ENCODE data around the gene PCGF1. TPM values are rescaled to one million over a fixed set of nuclear protein-coding genes. Genes with fewer than 3 reads are reported as not detected.

The PCGF1 gene
- total and polyA plus RNA-seq, 8 donors: 20.4 to 33.6 (median 24.1) TPM

DNA sequence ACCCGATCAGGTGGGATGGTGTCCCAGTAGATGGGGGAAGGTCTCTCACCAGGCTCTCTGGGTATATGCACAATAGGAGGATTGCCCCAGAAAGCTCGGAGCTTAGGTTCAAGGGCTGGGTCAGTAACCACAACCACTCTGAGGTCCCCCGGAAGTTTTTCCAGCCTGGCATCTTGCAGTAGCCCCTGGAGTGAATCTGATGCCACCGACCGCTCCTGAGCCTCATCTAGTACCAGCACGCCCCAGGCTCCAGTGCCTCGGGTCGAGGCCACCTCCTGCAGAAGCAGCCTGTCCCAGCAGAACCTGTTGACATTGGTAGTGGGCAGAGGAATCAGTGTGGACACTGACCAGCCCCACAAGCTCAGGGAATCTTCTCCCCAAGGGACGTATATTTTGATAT is 16.5 kb upstream of the PCGF1 start:
- H3K4me3 ChIP-seq: no peak overlapping the region
- no peak overlapping the region for H3K27ac ChIP-seq
- H3K27me3 ChIP-seq: peaks cover 8 to 25% of the 10 kb centered on the region in 2 donors
- no peaks in the 10 kb centered on the region for H3K9me3 ChIP-seq
- TF ChIP-seq, protein P1, sequence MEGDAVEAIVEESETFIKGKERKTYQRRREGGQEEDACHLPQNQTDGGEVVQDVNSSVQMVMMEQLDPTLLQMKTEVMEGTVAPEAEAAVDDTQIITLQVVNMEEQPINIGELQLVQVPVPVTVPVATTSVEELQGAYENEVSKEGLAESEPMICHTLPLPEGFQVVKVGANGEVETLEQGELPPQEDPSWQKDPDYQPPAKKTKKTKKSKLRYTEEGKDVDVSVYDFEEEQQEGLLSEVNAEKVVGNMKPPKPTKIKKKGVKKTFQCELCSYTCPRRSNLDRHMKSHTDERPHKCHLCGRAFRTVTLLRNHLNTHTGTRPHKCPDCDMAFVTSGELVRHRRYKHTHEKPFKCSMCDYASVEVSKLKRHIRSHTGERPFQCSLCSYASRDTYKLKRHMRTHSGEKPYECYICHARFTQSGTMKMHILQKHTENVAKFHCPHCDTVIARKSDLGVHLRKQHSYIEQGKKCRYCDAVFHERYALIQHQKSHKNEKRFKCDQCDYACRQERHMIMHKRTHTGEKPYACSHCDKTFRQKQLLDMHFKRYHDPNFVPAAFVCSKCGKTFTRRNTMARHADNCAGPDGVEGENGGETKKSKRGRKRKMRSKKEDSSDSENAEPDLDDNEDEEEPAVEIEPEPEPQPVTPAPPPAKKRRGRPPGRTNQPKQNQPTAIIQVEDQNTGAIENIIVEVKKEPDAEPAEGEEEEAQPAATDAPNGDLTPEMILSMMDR (IDR thresholded peaks at IDR 0.05): no peak
- H3K36me3 ChIP-seq: peaks cover 0 to 25% of the 10 kb centered on the region in 2 donors
- peaks cover 8 to 15% of the 10 kb centered on the region in 2 donors for H3K4me1 ChIP-seq
- intact Hi-C loops (cut with DNase I): no loop called here
- DNase-seq (no peak), ATAC-seq (no peak)

- peaks cover 0 to 23% of the 10 kb centered on the region in 2 donors for H3K36me3 ChIP-seq
- intact Hi-C loops (cut with DNase I): no loop called here
- ATAC-seq (no peak), DNase-seq (no peak)
- H3K4me1 ChIP-seq: no peaks in the 10 kb centered on the region
- H3K27ac ChIP-seq: no peak overlapping the region
- peaks cover 23 to 40% of the 10 kb centered on the region in 2 donors for H3K27me3 ChIP-seq
- H3K9me3 ChIP-seq: no peaks in the 10 kb centered on the region
- TF ChIP-seq, protein P1 (IDR thresholded peaks at IDR 0.05): no peak
- H3K4me3 ChIP-seq: no peak overlapping the region
Measured at GRCh38 chr2:74522516-74522915, 15.0 kb upstream of the PCGF1 start.

DNA sequence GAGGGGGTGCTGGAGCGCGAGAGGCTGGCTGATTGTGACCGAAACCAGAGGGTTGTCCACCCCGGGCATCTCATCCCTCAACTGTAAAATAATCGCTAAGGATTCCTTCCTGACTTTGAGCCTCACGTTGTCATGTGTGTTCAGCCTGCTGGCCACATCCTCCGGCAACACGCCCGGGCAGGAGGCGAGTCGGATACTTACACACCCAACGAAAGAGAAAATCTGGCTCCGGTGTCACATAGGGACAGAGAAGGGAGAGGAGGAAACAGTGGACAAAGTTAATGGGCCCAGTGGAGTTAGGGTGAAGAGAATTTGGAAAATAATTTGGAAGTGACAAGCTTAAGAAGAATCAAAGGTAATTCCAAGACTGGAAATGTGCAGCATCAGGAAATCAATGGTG is 9.2 kb upstream of the PCGF1 start:
- H3K36me3 ChIP-seq: no peaks in the 10 kb centered on the region
- DNase-seq (no peak), ATAC-seq (no peak)
- H3K4me1 ChIP-seq: peaks cover 11 to 35% of the 10 kb centered on the region in 2 donors
- H3K27me3 ChIP-seq: peaks cover 81 to 98% of the 10 kb centered on the region in 2 donors
- peak overlapping the region in 1 of 2 donors; percentile 43 for H3K4me3 ChIP-seq
- H3K27ac ChIP-seq: no peak overlapping the region
- intact Hi-C loops (cut with DNase I): no loop called here
- TF ChIP-seq, protein P1 (IDR thresholded peaks at IDR 0.05): no peak
- H3K9me3 ChIP-seq: no peaks in the 10 kb centered on the region

- Histone ChIP-seq H3K4me3 (peak overlapping the region; percentile 15 to 43), H3K27ac (no peak overlapping the region), H3K36me3 (no peaks in the 10 kb centered on the region), H3K4me1 (peaks cover 11 to 35% of the 10 kb centered on the region in 2 donors), H3K9me3 (no peaks in the 10 kb centered on the region), H3K27me3 (peaks cover 85 to 100% of the 10 kb centered on the region in 2 donors)
- DNase-seq (peak in 3 of 4 donors; percentile 68 to 88 (median 69)), ATAC-seq (peak; percentile 90)
- intact Hi-C loops (cut with DNase I): no loop called here
- TF ChIP-seq, protein P1 (IDR thresholded peaks at IDR 0.05): no peak
Measured at GRCh38 chr2:74515981-74516633, 8.6 kb upstream of the PCGF1 start.

DNA sequence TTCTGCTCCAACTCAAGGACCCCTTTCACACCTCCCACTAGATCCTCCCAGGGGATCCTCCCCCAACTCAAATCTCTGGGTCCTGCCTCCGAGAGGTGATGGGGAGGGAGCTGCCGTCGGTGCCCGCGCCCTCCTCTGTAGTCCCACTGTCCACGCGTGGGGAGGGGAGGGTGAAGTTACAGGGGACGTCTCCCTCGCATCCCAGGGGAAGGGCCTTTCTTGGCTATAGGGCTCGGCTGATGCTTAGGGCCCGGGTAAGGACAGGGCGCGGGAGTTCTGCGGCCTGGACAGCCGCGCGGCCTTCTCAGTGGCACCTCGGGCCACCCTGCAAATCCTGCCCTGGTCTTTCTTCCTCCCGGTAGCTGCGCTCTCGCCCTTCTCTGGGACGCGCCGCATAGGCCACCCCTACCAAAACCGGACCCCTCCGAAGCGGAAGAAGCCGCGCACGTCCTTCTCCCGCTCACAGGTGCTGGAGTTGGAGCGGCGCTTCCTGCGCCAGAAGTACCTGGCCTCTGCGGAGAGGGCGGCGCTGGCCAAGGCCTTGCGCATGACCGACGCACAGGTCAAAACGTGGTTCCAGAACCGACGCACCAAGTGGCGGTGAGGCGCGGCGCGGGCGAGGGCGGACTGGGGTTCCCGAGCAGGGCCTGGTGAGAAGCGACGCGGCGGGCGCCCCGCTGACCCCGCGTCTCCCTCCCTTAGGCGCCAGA is 7.9 kb upstream of the PCGF1 start:
- Histone ChIP-seq H3K4me3 (peak overlapping the region; percentile 15 to 43), H3K36me3 (no peaks in the 10 kb centered on the region), H3K27ac (no peak overlapping the region), H3K4me1 (peaks cover 11 to 35% of the 10 kb centered on the region in 2 donors), H3K9me3 (no peaks in the 10 kb centered on the region), H3K27me3 (peaks cover 92 to 100% of the 10 kb centered on the region in 2 donors)
- TF ChIP-seq, protein P1 (IDR thresholded peaks at IDR 0.05): no peak
- DNase-seq: peak in 1 of 4 donors; percentile 84
- intact Hi-C loops (cut with DNase I): no loop called here
- peak; percentile 60 for ATAC-seq

Measured in left lung (tissue), 10 donors.